Fibroblast of lung (primary cell): ENCODE measurements around the gene CTNND2. TPM values are rescaled to one million over a fixed set of nuclear protein-coding genes. Genes with fewer than 3 reads are reported as not detected.

Source experiments
- DNase-seq, 2 donors: peaks; one replicate each; pipeline versions ENCODE4 v3.0.0 to v3.0.0-alpha.2; 2010; ENCODE audit warnings: low read depth in 2 of 2
- H2AFZ ChIP-seq: 2 replicates; pipeline ENCODE4 v1.5.1; 2012; ENCODE audit warnings: low read length, control low read depth, inconsistent platforms
- H3K27ac ChIP-seq: 2 replicates; pipeline ENCODE4 v1.5.1; 2011; ENCODE audit warnings: low read length, control low read depth; ENCODE audit not compliant: insufficient read depth
- H3K27me3 ChIP-seq: 2 replicates; pipeline ENCODE4 v1.5.1; 2011; ENCODE audit warnings: mild to moderate bottlenecking, low read length; ENCODE audit not compliant: control insufficient read depth, insufficient read depth
- H3K36me3 ChIP-seq: 2 replicates; pipeline ENCODE4 v1.5.1; 2011; ENCODE audit warnings: low read length; ENCODE audit not compliant: control insufficient read depth, insufficient read depth
- H3K4me1 ChIP-seq: 2 replicates; pipeline ENCODE4 v1.5.1; 2011; ENCODE audit warnings: low read length; ENCODE audit not compliant: control insufficient read depth, insufficient read depth; ENCODE audit errors: extremely low read depth
- H3K4me2 ChIP-seq: 2 replicates; pipeline ENCODE4 v1.5.1; 2011; ENCODE audit warnings: low read length, control low read depth; ENCODE audit not compliant: insufficient read depth; ENCODE audit errors: extremely low read depth
- H3K4me3 ChIP-seq, 4 experiments: fragments of 200-600 bp in 1 of 4; sonication (generic) in 1 of 4; replicated peaks in 1 of 4; 2 replicates each; pipeline ENCODE4 v1.5.1; 2011 to 2016; ENCODE audit warnings: low read length in 4 of 4, low read depth in 3 of 4, mild to moderate bottlenecking in 3 of 4, control low read depth in 2 of 4, inconsistent platforms in 1 of 4, mixed read lengths in 1 of 4; ENCODE audit not compliant: insufficient read depth in 1 of 4; ENCODE audit errors: control extremely low read depth in 1 of 4
- H3K79me2 ChIP-seq: 2 replicates; pipeline ENCODE4 v1.5.1; 2012; ENCODE audit warnings: mild to moderate bottlenecking, low read length, inconsistent platforms; ENCODE audit not compliant: control insufficient read depth, insufficient read depth
- H3K9ac ChIP-seq: 2 replicates; pipeline ENCODE4 v1.5.1; 2011; ENCODE audit warnings: mild to moderate bottlenecking, low read length, control low read depth; ENCODE audit not compliant: insufficient read depth
- H3K9me3 ChIP-seq: 2 replicates; pipeline ENCODE4 v1.5.1; 2012; ENCODE audit warnings: low read depth, low read length; ENCODE audit not compliant: control insufficient read depth, insufficient read depth
- H4K20me1 ChIP-seq: 2 replicates; pipeline ENCODE4 v1.5.1; 2011; ENCODE audit warnings: low read length; ENCODE audit not compliant: control insufficient read depth, insufficient read depth; ENCODE audit errors: extremely low read depth
- CTCF ChIP-seq, 2 donors: IDR thresholded peaks in 1 of 2; conservative IDR thresholded peaks in 1 of 2; 1 replicate in 1 of 2; 2 replicates in 1 of 2; pipeline ENCODE4 v1.5.1; 2011 to 2012; ENCODE audit warnings: low read length in 2 of 2, control low read depth in 1 of 2, inconsistent platforms in 1 of 2, low read depth in 1 of 2, mild to moderate bottlenecking in 1 of 2
- EZH2 ChIP-seq: IDR thresholded peaks from 2 replicates; pipeline ENCODE4 v1.5.1; 2012; ENCODE audit warnings: low read length, control low read depth, mild to moderate bottlenecking; ENCODE audit errors: missing control alignments
- polyA plus RNA-seq, 2 donors: library from polyadenylated mRNA; depleted of rRNA in 1 of 2; stranded (reverse) in 1 of 2; unstranded in 1 of 2; fragments of >200 nt; gene quantifications; 2 replicates each; pipeline ENCODE4 v1.2.1, GENCODE V29; 2011 to 2012; ENCODE audit warnings: missing spikeins in 1 of 2
- total RNA-seq: library from RNA; depleted of rRNA; stranded (reverse); fragments of >200 nt; gene quantifications from 2 replicates; pipeline ENCODE4 v1.2.1, GENCODE V29; 2014

The CTNND2 gene
- total and polyA plus RNA-seq, 2 donors (not counting 1 experiment from before 2014, with no cell fraction given): not detected

- Histone ChIP-seq H3K36me3 (no peaks in the 10 kb centered on the region), H3K27me3 (no peaks in the 10 kb centered on the region), H3K9me3 (no peaks in the 10 kb centered on the region), H3K4me2 (no peak overlapping the region), H3K9ac (no peak overlapping the region), H2AFZ (no peak overlapping the region), H4K20me1 (no peaks in the 10 kb centered on the region), H3K79me2 (no peaks in the 10 kb centered on the region), H3K4me1 (no peaks in the 10 kb centered on the region), H3K4me3 (no peak overlapping the region), H3K27ac (no peak overlapping the region)
- TF ChIP-seq CTCF (conservative IDR thresholded peaks at IDR 0.05 in 1 of 2, IDR thresholded peaks at IDR 0.05 in 1 of 2; ENCODE audit: low read depth in 1 of 2, low read length in 2 of 2): no peak
- no peak for TF ChIP-seq EZH2
- no peak for DNase-seq
Measured at GRCh38 chr5:11815916-11816315, 88.3 kb downstream of the CTNND2 start.

DNA sequence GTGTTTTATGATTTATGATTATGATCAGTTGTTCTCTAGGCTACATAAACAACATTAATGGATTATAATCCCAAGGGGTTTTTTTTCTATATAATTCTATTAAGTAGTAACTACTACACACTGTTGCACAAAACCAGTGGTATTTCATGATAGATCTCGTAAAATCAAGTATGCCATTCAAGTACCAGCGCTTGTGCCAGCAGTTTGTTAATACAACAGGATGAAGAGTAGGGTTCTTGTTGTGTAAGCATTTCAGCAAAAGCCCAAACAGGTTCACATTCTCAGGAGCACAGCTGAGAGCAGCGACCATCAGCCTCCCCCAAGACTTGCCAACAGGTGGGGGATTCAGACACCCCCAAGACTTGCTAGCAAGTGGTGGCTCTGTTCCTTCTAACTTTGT lies 88.8 kb downstream of the CTNND2 start:
- no peak for TF ChIP-seq CTCF (conservative IDR thresholded peaks at IDR 0.05 in 1 of 2, IDR thresholded peaks at IDR 0.05 in 1 of 2; ENCODE audit: low read depth in 1 of 2, low read length in 2 of 2)
- TF ChIP-seq EZH2: no peak
- no peak overlapping the region for H2AFZ ChIP-seq
- H4K20me1 ChIP-seq: no peaks in the 10 kb centered on the region
- no peak overlapping the region for H3K4me3 ChIP-seq
- H3K27me3 ChIP-seq: no peaks in the 10 kb centered on the region
- no peak overlapping the region for H3K4me2 ChIP-seq
- no peaks in the 10 kb centered on the region for H3K36me3 ChIP-seq
- no peaks in the 10 kb centered on the region for H3K79me2 ChIP-seq
- no peak for DNase-seq
- H3K27ac ChIP-seq: no peak overlapping the region
- H3K4me1 ChIP-seq: no peaks in the 10 kb centered on the region
- no peak overlapping the region for H3K9ac ChIP-seq
- H3K9me3 ChIP-seq: no peaks in the 10 kb centered on the region

- H3K27me3 ChIP-seq: no peaks in the 10 kb centered on the region
- DNase-seq: no peak
- no peak overlapping the region for H3K27ac ChIP-seq
- H3K4me1 ChIP-seq: no peaks in the 10 kb centered on the region
- H3K9ac ChIP-seq: no peak overlapping the region
- H3K4me3 ChIP-seq: no peak overlapping the region
- TF ChIP-seq EZH2: no peak
- TF ChIP-seq CTCF (conservative IDR thresholded peaks at IDR 0.05 in 1 of 2, IDR thresholded peaks at IDR 0.05 in 1 of 2; ENCODE audit: low read depth in 1 of 2, low read length in 2 of 2): no peak
- H2AFZ ChIP-seq: no peak overlapping the region
- no peaks in the 10 kb centered on the region for H3K36me3 ChIP-seq
- H3K79me2 ChIP-seq: no peaks in the 10 kb centered on the region
- H3K9me3 ChIP-seq: no peaks in the 10 kb centered on the region
- no peaks in the 10 kb centered on the region for H4K20me1 ChIP-seq
- H3K4me2 ChIP-seq: no peak overlapping the region
Measured at GRCh38 chr5:11814373-11814772, 89.9 kb downstream of the CTNND2 start.
